HepG2 (cell line): ENCODE results near the gene AHCYL1. TPM values are rescaled to one million over a fixed set of nuclear protein-coding genes. Genes with fewer than 3 reads are reported as not detected.
A peak's percentile ranks its signal among the peaks of the same experiment; 100 is the strongest.

Experiments used
- BRF2 ChIP-seq: sonication (generic); formaldehyde crosslinking; IDR thresholded peaks from 2 replicates; pipeline ENCODE4 v1.8.1; 2022; ENCODE audit warnings: mild to moderate bottlenecking, missing genetic modification reagents
- CBX2 ChIP-seq, 2 experiments: fragments of 200-600 bp in 1 of 2; sonication (generic); formaldehyde crosslinking in 1 of 2; IDR thresholded peaks; 2 replicates each; pipeline versions ENCODE4 v1.7.0 to v1.8.1; 2018 to 2022; ENCODE audit warnings: low read depth in 2 of 2, low read length in 1 of 2, mild to moderate bottlenecking in 1 of 2, missing genetic modification reagents in 1 of 2
- CBX5 ChIP-seq: sonication (generic); formaldehyde crosslinking; IDR thresholded peaks from 2 replicates; pipeline ENCODE4 v1.4.0; 2020; ENCODE audit warnings: missing genetic modification reagents, borderline replicate concordance
- CREB1 ChIP-seq, 2 experiments: fragments of 450-650 bp in 1 of 2; IDR thresholded peaks; 2 replicates each; pipeline ENCODE4 v1.6.1; 2016 to 2017; ENCODE audit warnings: control low read depth in 1 of 2, mild to moderate bottlenecking in 1 of 2, missing compliant biosample characterization in 1 of 2, missing genetic modification characterization in 1 of 2
- FOXM1 ChIP-seq: sonication (generic); formaldehyde crosslinking; IDR thresholded peaks from 2 replicates; pipeline ENCODE4 v1.5.0; 2020; ENCODE audit warnings: missing genetic modification reagents
- JUN ChIP-seq: sonication (generic); formaldehyde crosslinking; IDR thresholded peaks from 2 replicates; pipeline ENCODE4 v1.4.0; 2020; ENCODE audit warnings: mild to moderate bottlenecking, missing genetic modification reagents
- NFAT5 ChIP-seq: sonication (generic); formaldehyde crosslinking; IDR thresholded peaks from 2 replicates; pipeline ENCODE4 v1.4.0; 2020; ENCODE audit warnings: missing genetic modification reagents
- NFYB ChIP-seq: sonication (generic); formaldehyde crosslinking; IDR thresholded peaks from 2 replicates; pipeline ENCODE4 v1.4.0; 2020; ENCODE audit warnings: missing genetic modification reagents
- RBAK ChIP-seq: sonication (generic); formaldehyde crosslinking; IDR thresholded peaks from 2 replicates; pipeline ENCODE4 v1.5.1; 2020; ENCODE audit warnings: mild to moderate bottlenecking, missing genetic modification reagents
- RBM22 ChIP-seq: fragments of 200-400 bp; formaldehyde crosslinking; optimal IDR thresholded peaks from 2 replicates; pipeline ENCODE3; 2017; ENCODE audit warnings: mild to moderate bottlenecking, low read length, moderate library complexity
- TFE3 ChIP-seq: IDR thresholded peaks from 2 replicates; pipeline ENCODE4 v1.6.1; 2016
- THAP8 ChIP-seq: sonication (generic); formaldehyde crosslinking; IDR thresholded peaks from 2 replicates; pipeline ENCODE4 v1.5.1; 2020; ENCODE audit warnings: missing genetic modification reagents, mild to moderate bottlenecking, borderline replicate concordance
- ZNF292 ChIP-seq: sonication (generic); formaldehyde crosslinking; IDR thresholded peaks from 2 replicates; pipeline ENCODE4 v1.8.1; 2022; ENCODE audit warnings: mild to moderate bottlenecking, low read depth, missing genetic modification reagents, borderline replicate concordance
- ZNF382 ChIP-seq: sonication (generic); formaldehyde crosslinking; IDR thresholded peaks from 2 replicates; pipeline ENCODE4 v1.5.0; 2020; ENCODE audit warnings: missing genetic modification reagents, mild to moderate bottlenecking, borderline replicate concordance
- ZNF691 ChIP-seq: sonication (generic); formaldehyde crosslinking; IDR thresholded peaks from 2 replicates; pipeline ENCODE4 v1.4.0; 2020; ENCODE audit warnings: missing genetic modification reagents, low read depth, mild to moderate bottlenecking, borderline replicate concordance
- polyA plus RNA-seq, 8 experiments: library from polyadenylated mRNA; depleted of rRNA in 3 of 8; stranded (reverse) in 7 of 8; unstranded in 1 of 8; fragments of >200 nt; fragmentation: Illumina TruSeq in 4 of 8; extraction: Trizol in 4 of 8; gene quantifications; 2 replicates each; pipeline versions ENCODE4 v1.2.1 to v1.2.3, GENCODE V29; 2011 to 2016; ENCODE audit warnings: low read depth in 4 of 8, missing spikeins in 1 of 8, mixed read lengths in 1 of 8; ENCODE audit not compliant: insufficient read depth in 1 of 8
- total RNA-seq, 5 experiments: library from RNA; depleted of rRNA; stranded (reverse); fragments of >200 nt; fragmentation: Illumina TruSeq; extraction: Trizol; gene quantifications; 2 replicates each; pipeline ENCODE4 v1.2.3, GENCODE V29; 2016; ENCODE audit warnings: low read depth in 1 of 5

Gene AHCYL1
- total and polyA plus RNA-seq, 2 of the 13 experiments (the other 11 are each of a cell fraction or from before 2014, with no cell fraction given): 40.9 to 76.3 TPM

- TF ChIP-seq FOXM1 (CRISPR knock-in tag) (no peak), ZNF292 (CRISPR knock-in tag) (no peak), ZNF691 (CRISPR knock-in tag) (no peak), RBM22 (peak; percentile 11), NFYB (no peak), THAP8 (CRISPR knock-in tag) (0 out of 2 replicates have a peak, but pooled peaks have one; percentile 42), CBX5 (peak; percentile 51; the same call in 1 of the 2 replicates), TFE3 (CRISPR knock-in tag) (no peak), CBX2 (IDR thresholded peaks at IDR 0.05; ENCODE audit: low read depth, low read length) (no peak), CBX2 (CRISPR knock-in tag; IDR thresholded peaks at IDR 0.05; ENCODE audit: low read depth) (no peak), NFAT5 (peak; percentile 38; the same call in 1 of the 2 replicates), ZNF382 (CRISPR knock-in tag) (no peak), RBAK (CRISPR knock-in tag) (no peak), JUN (CRISPR knock-in tag) (no peak), CREB1 (IDR thresholded peaks at IDR 0.05) (peak; percentile 9; the same call in 1 of the 2 replicates), CREB1 (CRISPR knock-in tag; IDR thresholded peaks at IDR 0.05) (peak; percentile 72), BRF2 (CRISPR knock-in tag) (0 out of 2 replicates have a peak, but pooled peaks have one; percentile 34)
Measured at GRCh38 chr1:110034451-110035235, 50.1 kb downstream of the AHCYL1 start, which contains the start of gene STRIP1 (continued).
